Endodermal cell (in vitro differentiated cells): ENCODE results near the gene PLCXD3. TPM values are rescaled to one million over a fixed set of nuclear protein-coding genes. Genes with fewer than 3 reads are reported as not detected.

Source experiments
- DNase-seq: peaks from one replicate; pipeline ENCODE4 v3.0.0-alpha.2; 2017
- H3K27ac ChIP-seq: 2 replicates; pipeline ENCODE4 v1.5.1; 2013; ENCODE audit warnings: mild to moderate bottlenecking, low read depth, low read length, moderate library complexity
- H3K27me3 ChIP-seq: 2 replicates; pipeline ENCODE4 v1.6.1; 2013; ENCODE audit warnings: mild to moderate bottlenecking, low read length, moderate library complexity; ENCODE audit not compliant: insufficient read depth, control insufficient read depth, poor library complexity, severe bottlenecking
- H3K36me3 ChIP-seq: 2 replicates; pipeline ENCODE4 v1.7.0; 2013; ENCODE audit warnings: mild to moderate bottlenecking, low read length, moderate library complexity; ENCODE audit not compliant: control insufficient read depth, insufficient read depth
- H3K4me1 ChIP-seq: one replicate; pipeline ENCODE4 v1.7.0; 2013; ENCODE audit warnings: low read length; ENCODE audit not compliant: control insufficient read depth, insufficient read depth
- H3K4me3 ChIP-seq: 2 replicates; pipeline ENCODE4 v1.5.1; 2013; ENCODE audit warnings: mild to moderate bottlenecking, low read length, moderate library complexity
- H3K9ac ChIP-seq: 2 replicates; pipeline ENCODE4 v1.6.1; 2013; ENCODE audit warnings: mild to moderate bottlenecking, low read length, moderate library complexity; ENCODE audit not compliant: poor library complexity, severe bottlenecking; ENCODE audit errors: extremely low read depth
- H3K9me3 ChIP-seq: 2 replicates; pipeline ENCODE4 v1.6.1; 2013; ENCODE audit warnings: mild to moderate bottlenecking, low read length, moderate library complexity; ENCODE audit not compliant: control insufficient read depth
- H3K27ac Mint-ChIP-seq: 2 replicates; pipeline ENCODE4 v1.8.0; 2020; ENCODE audit warnings: mixed read lengths
- H3K27me3 Mint-ChIP-seq: 2 replicates; pipeline ENCODE4 v1.8.0; 2021; ENCODE audit warnings: mild to moderate bottlenecking, mixed read lengths; ENCODE audit not compliant: insufficient read depth
- H3K36me3 Mint-ChIP-seq: 2 replicates; pipeline ENCODE4 v1.8.0; 2020; ENCODE audit warnings: low read depth, mixed read lengths
- H3K4me1 Mint-ChIP-seq: 2 replicates; pipeline ENCODE4 v1.8.0; 2020; ENCODE audit warnings: mixed read lengths
- H3K4me3 Mint-ChIP-seq: 2 replicates; pipeline ENCODE4 v1.8.0; 2020; ENCODE audit warnings: mild to moderate bottlenecking, moderate library complexity, mixed read lengths
- H3K9me3 Mint-ChIP-seq: 2 replicates; pipeline ENCODE4 v1.8.0; 2020; ENCODE audit warnings: mild to moderate bottlenecking, mixed read lengths
- WGBS, 2 experiments: methylation state at CpG; one replicate each; pipeline versions ENCODE4 v1.1.5 to v1.1.7; 2013; ENCODE audit warnings: missing lambda C conversion rate in 2 of 2, mixed read lengths in 1 of 2; ENCODE audit not compliant: insufficient coverage in 1 of 2, insufficient read length in 1 of 2; 5-methylcytosine and 5-hydroxymethylcytosine counted together
- total RNA-seq, 2 donors: library from RNA; stranded (reverse); fragmentation: NEBNext Ultra II Directional in 1 of 2; extraction: Animal tissue kit (Norgen Biotek cat#: 25700) in 1 of 2; gene quantifications; 2 replicates in 1 of 2; 3 replicates in 1 of 2; pipeline ENCODE4 v1.2.1, GENCODE V29; 2021
- TF ChIP-seq, protein P1 (sequence below): fragments of 200-600 bp; sonication (generic); conservative IDR thresholded peaks from 2 replicates; pipeline ENCODE4 v1.5.0; 2021; ENCODE audit warnings: antibody characterized with exemption, mild to moderate bottlenecking

Gene PLCXD3
- total RNA-seq, 2 donors from 2014 or later: 41.8 to 43.3 TPM

- H3K4me1 Mint-ChIP-seq: peaks cover 2% of the 10 kb centered on the region
- Histone ChIP-seq H3K4me1 (no peaks in the 10 kb centered on the region), H3K4me3 (no peak overlapping the region), H3K36me3 (peaks cover 2% of the 10 kb centered on the region), H3K9ac (no peak overlapping the region), H3K9me3 (no peaks in the 10 kb centered on the region), H3K27ac (no peak overlapping the region), H3K27me3 (no peaks in the 10 kb centered on the region)
- H3K36me3 Mint-ChIP-seq: peaks cover 37% of the 10 kb centered on the region
- TF ChIP-seq, protein P1, sequence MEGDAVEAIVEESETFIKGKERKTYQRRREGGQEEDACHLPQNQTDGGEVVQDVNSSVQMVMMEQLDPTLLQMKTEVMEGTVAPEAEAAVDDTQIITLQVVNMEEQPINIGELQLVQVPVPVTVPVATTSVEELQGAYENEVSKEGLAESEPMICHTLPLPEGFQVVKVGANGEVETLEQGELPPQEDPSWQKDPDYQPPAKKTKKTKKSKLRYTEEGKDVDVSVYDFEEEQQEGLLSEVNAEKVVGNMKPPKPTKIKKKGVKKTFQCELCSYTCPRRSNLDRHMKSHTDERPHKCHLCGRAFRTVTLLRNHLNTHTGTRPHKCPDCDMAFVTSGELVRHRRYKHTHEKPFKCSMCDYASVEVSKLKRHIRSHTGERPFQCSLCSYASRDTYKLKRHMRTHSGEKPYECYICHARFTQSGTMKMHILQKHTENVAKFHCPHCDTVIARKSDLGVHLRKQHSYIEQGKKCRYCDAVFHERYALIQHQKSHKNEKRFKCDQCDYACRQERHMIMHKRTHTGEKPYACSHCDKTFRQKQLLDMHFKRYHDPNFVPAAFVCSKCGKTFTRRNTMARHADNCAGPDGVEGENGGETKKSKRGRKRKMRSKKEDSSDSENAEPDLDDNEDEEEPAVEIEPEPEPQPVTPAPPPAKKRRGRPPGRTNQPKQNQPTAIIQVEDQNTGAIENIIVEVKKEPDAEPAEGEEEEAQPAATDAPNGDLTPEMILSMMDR: no peak
- no peak for DNase-seq
- no peak overlapping the region for H3K4me3 Mint-ChIP-seq
- no peak overlapping the region for H3K27ac Mint-ChIP-seq
- H3K9me3 Mint-ChIP-seq: no peaks in the 10 kb centered on the region
- WGBS, 2 experiments: 93% methylated on average over 1 of the region's 1 CpG; no CpG with 5 or more reads in 1 of the 2 experiments
- H3K27me3 Mint-ChIP-seq: no peaks in the 10 kb centered on the region
Measured at GRCh38 chr5:41312478-41313060, 197.8 kb downstream of the PLCXD3 start.

- Histone ChIP-seq H3K36me3 (peaks cover 2% of the 10 kb centered on the region), H3K4me3 (no peak overlapping the region), H3K4me1 (no peaks in the 10 kb centered on the region), H3K27ac (no peak overlapping the region), H3K9ac (no peak overlapping the region), H3K9me3 (no peaks in the 10 kb centered on the region), H3K27me3 (no peaks in the 10 kb centered on the region)
- H3K27me3 Mint-ChIP-seq: no peaks in the 10 kb centered on the region
- no peak overlapping the region for H3K4me3 Mint-ChIP-seq
- no peak for DNase-seq
- H3K9me3 Mint-ChIP-seq: no peaks in the 10 kb centered on the region
- WGBS, 2 experiments: 87 to 89% methylated on average over 4 to 5 of the region's 5 CpGs
- peaks cover 2% of the 10 kb centered on the region for H3K4me1 Mint-ChIP-seq
- TF ChIP-seq, protein P1: no peak
- H3K27ac Mint-ChIP-seq: no peak overlapping the region
- peaks cover 40% of the 10 kb centered on the region for H3K36me3 Mint-ChIP-seq
Measured at GRCh38 chr5:41312066-41312465, 198.3 kb downstream of the PLCXD3 start.

GRCh38 chr5:41309275-41309674 is 201.1 kb downstream of the PLCXD3 start:
- 60 to 94% methylated on average over 1 to 2 of the region's 2 CpGs for WGBS, 2 experiments
- H3K9me3 ChIP-seq: no peaks in the 10 kb centered on the region
- no peaks in the 10 kb centered on the region for H3K4me1 ChIP-seq
- no peaks in the 10 kb centered on the region for H3K9me3 Mint-ChIP-seq
- H3K27me3 ChIP-seq: no peaks in the 10 kb centered on the region
- TF ChIP-seq, protein P1: no peak
- H3K4me1 Mint-ChIP-seq: peaks cover 13% of the 10 kb centered on the region
- H3K36me3 ChIP-seq: peaks cover 2% of the 10 kb centered on the region
- no peak overlapping the region for H3K4me3 Mint-ChIP-seq
- H3K36me3 Mint-ChIP-seq: peaks cover 40% of the 10 kb centered on the region
- H3K27ac Mint-ChIP-seq: no peak overlapping the region
- H3K4me3 ChIP-seq: no peak overlapping the region
- H3K27me3 Mint-ChIP-seq: no peaks in the 10 kb centered on the region
- no peak overlapping the region for H3K27ac ChIP-seq
- DNase-seq: no peak
- no peak overlapping the region for H3K9ac ChIP-seq
